AG04449 (cell line): ENCODE measurements around the gene ANAPC4.

ENCODE experiments used
- CTCF ChIA-PET: fragments of 350-600 bp; formaldehyde crosslinking; extraction: SDS; loops from one replicate; lab custom pipeline; 2021; ENCODE audit warnings: antibody characterized with exemption; lab: Yijun Ruan, JAX
- POLR2A ChIA-PET: fragments of 400-600, 350-600 bp; formaldehyde crosslinking; extraction: SDS; loops from one replicate; lab custom pipeline; 2020; ENCODE audit warnings: antibody characterized with exemption, inconsistent platforms; lab: Yijun Ruan, JAX
- DNase-seq: peaks from one replicate; pipeline ENCODE4 v3.0.0-alpha.2; 2010; ENCODE audit warnings: low read depth, low spot score
- H3K4me3 ChIP-seq: 2 replicates; pipeline ENCODE4 v1.5.1; 2011; ENCODE audit warnings: low read depth, mild to moderate bottlenecking, control low read depth, low read length
- TF ChIP-seq, protein P1 (sequence below): IDR thresholded peaks from one replicate; pipeline ENCODE4 v1.5.1; 2011; ENCODE audit warnings: mild to moderate bottlenecking, moderate library complexity, low read length, control low read depth, inconsistent platforms; ENCODE audit not compliant: insufficient read depth; ENCODE audit errors: missing control alignments

Gene ANAPC4

DNA sequence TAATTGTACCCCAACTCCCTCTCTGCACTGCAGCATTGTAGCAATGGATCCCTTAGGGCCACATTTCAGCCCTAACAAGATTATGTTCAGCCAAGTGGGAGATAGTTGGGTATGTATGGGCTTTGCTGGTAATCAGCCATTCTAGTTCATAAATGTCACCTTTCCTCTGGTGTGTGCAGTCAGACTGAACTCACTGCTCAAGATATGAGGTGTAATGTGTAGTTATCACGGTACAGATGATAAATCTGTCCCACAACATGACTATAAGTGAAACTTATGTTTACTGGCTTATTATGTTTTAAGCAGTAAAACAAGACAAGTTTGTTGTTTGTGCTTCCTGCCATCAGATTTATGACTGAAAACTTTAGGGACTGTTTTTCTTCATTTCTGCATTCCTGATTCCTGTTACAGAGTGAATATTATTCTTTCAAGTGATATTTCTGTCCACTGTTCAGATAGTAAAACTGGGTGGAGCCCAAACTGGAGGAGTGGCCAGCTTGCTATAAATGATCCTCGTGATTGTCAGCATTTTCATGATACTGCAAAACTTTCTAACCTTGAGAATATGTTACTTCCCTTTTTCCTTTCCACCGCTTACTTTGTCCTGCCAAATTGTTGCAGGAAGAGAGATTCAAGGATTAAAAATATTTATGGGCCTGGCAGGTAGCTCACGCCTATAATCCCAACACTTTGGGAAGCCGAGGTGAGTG is 44.9 kb downstream of the ANAPC4 start:
- CTCF ChIA-PET = interaction anchor here (1.5 to 1.6 kb wide), 2 partner anchors 19 to 346 kb away, joined by 4 to 5 read pairs; no protein-coding TSS in a partner anchor
- no peak overlapping the region for H3K4me3 ChIP-seq
- TF ChIP-seq, protein P1, sequence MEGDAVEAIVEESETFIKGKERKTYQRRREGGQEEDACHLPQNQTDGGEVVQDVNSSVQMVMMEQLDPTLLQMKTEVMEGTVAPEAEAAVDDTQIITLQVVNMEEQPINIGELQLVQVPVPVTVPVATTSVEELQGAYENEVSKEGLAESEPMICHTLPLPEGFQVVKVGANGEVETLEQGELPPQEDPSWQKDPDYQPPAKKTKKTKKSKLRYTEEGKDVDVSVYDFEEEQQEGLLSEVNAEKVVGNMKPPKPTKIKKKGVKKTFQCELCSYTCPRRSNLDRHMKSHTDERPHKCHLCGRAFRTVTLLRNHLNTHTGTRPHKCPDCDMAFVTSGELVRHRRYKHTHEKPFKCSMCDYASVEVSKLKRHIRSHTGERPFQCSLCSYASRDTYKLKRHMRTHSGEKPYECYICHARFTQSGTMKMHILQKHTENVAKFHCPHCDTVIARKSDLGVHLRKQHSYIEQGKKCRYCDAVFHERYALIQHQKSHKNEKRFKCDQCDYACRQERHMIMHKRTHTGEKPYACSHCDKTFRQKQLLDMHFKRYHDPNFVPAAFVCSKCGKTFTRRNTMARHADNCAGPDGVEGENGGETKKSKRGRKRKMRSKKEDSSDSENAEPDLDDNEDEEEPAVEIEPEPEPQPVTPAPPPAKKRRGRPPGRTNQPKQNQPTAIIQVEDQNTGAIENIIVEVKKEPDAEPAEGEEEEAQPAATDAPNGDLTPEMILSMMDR = no peak
- DNase-seq = no peak
- POLR2A ChIA-PET = no interaction called here

DNA sequence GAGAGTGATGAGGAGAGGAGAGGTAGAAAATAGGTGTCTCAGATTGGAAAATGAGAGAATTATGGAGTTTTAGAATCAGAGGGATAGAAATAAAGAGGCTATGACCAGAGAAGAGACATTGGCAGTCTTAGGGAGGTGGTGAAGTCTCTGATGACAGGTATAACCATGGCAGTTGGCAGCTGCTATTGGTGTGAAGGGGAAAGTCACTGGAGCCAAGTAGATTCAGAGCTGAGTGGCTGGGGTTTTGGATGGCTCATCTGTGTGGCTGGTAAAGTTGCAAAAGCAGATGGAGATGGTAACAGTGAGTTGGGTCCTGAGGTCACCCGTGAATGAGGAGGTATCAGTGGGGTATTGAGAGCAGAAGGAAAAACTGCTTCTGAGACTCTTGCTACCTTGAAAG is 46.5 kb downstream of the ANAPC4 start:
- no peak for DNase-seq
- CTCF ChIA-PET = interaction anchor here (1.0 to 1.6 kb wide), 2 partner anchors 16 to 17 kb away, joined by 3 to 6 read pairs; no protein-coding TSS in a partner anchor
- POLR2A ChIA-PET = no interaction called here
- no peak overlapping the region for H3K4me3 ChIP-seq
- TF ChIP-seq, protein P1 = no peak

DNA sequence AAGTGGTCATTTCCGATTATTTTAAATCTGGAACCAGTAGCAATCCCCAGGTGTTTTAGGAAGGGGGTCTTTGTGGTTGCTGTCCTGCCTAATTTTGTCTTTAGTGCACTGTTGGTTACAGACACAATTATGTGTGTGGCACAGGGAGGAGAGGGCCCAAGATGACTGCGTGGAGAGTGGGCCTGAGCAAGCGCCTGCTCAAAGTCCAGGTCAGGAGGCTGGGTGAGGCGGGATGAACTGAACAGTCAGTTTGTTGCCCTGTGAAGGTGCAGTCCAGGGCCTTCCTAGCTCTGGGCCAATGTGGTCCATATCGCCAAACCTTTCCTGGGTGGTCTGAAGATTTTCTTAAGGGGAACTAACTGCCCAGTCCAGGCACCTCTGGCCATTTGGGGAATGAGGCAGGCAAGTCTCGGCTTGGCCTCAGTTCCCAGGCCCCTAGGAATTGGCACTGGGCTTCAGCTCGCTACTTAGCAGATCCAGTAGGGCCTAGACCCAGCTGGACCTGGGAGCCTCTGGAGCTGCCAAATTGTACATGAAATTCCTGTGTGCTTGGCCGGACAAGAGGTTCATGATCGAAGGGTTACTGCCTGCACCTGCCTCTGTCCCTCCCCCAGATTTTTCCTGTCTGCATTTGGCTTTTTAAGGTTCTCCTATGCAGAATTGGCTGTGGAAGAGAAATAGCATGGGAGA is 47.6 kb downstream of the ANAPC4 start:
- ChIA-PET CTCF (interaction anchor here (1.6 to 2.6 kb wide), 3 partner anchors 15 to 343 kb away, joined by 3 to 9 read pairs (median 6); no protein-coding TSS in a partner anchor), POLR2A (no interaction called here)
- no peak for DNase-seq
- TF ChIP-seq, protein P1 = no peak
- H3K4me3 ChIP-seq = no peak overlapping the region

DNA sequence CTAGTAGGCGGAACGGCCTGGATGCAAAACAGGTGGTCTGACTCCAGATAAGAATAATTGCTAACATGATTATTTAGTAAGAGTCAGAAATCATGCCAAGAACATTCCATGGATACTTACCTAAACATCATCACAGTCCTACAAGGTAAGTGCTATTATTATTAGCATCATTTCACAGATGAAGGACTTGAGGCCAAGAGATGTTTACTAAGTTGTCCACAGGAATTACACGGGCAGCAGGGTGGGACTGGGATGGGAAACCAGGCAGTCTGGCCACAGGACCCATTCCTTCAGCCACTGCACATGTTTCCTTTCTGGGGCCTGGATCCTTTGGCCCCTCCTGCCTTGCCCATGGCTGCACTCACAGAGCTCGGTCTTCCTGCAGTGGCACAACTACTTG is 48.3 kb downstream of the ANAPC4 start:
- TF ChIP-seq, protein P1 = no peak
- POLR2A ChIA-PET = no interaction called here

DNA sequence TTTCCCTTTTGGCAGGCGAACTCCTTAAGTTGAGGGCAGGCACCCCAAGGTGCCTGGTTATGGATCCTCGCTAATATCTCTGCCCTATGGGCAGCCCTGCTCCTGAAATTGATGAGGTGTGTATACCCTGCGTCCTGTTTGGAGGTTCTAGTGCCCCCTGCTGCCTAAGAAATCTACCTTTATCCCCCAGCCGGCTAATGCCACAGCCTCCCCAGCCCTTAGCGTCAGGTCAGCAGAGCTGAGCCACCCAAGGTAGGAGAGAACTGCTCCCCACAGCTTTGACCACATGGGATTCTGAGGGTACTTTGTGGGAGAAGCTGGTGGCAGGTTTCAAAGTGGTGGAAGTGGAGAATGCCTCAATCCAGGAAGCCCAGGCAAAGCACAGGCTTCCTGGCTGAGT is 50.8 kb downstream of the ANAPC4 start:
- ChIA-PET CTCF (interaction anchor here (7.2 kb wide), 1 partner anchor 13 kb away, joined by 56 read pairs; no protein-coding TSS in a partner anchor), POLR2A (no interaction called here)
- H3K4me3 ChIP-seq = no peak overlapping the region
- TF ChIP-seq, protein P1 = no peak
- no peak for DNase-seq

More for the DNA sequence above, 48.3 kb downstream of the ANAPC4 start:
- no peak overlapping the region for H3K4me3 ChIP-seq
- CTCF ChIA-PET = interaction anchor here (1.6 to 2.6 kb wide), 3 partner anchors 14 to 343 kb away, joined by 3 to 9 read pairs (median 6); no protein-coding TSS in a partner anchor
- no peak for DNase-seq

DNA sequence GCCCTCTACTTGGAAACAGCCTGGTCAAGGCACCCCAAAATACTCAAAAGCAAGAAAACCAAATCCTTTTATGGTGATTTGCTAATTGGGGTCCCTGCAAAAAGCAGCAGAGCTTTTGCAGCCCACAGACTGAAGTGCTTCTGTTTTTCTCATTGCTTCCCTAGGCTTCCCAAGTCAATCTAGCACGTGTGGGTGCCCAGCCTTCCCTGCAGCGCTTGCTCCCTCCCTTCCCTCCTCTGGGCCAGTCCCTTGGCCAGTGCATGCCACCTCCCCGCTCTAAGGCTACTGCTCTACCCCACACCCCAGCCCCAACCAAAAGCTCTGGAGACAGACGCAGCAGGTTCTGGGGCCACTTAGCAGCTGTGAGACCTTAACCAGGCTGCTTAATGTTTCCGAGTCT is 53.6 kb downstream of the ANAPC4 start:
- ChIA-PET CTCF (interaction anchor here (0.6 to 7.2 kb wide), 4 partner anchors 10 to 337 kb away, joined by 3 to 56 read pairs (median 4); no protein-coding TSS in a partner anchor), POLR2A (no interaction called here)
- TF ChIP-seq, protein P1 = no peak
- no peak overlapping the region for H3K4me3 ChIP-seq
- DNase-seq = no peak
